Gastrocnemius medialis (tissue), 4 donors: ENCODE data around the gene ARID5B. TPM values are rescaled to one million over a fixed set of nuclear protein-coding genes. Genes with fewer than 3 reads are reported as not detected.

Source experiments
- ATAC-seq, 2 donors: fragments of 150-250 bp; one replicate each; pipeline ENCODE4 v1.9.1; 2016
- DNase-seq, 2 donors: peaks; one replicate each; pipeline ENCODE4 v3.0.0-alpha.2; 2019
- H3K27ac ChIP-seq, 4 donors: fragments of 200-600 bp; sonication (generic); 1 replicate in 1 of 4; 2 replicates in 3 of 4; pipeline ENCODE4 v1.5.1; 2016 to 2018; ENCODE audit warnings: mild to moderate bottlenecking in 2 of 4, moderate library complexity in 1 of 4
- H3K27me3 ChIP-seq, 3 donors: fragments of 200-600 bp; sonication (generic) in 2 of 3; 1 replicate in 1 of 3; 2 replicates in 2 of 3; pipeline versions ENCODE4 v1.5.1 to v1.6.0; 2016 to 2019; ENCODE audit warnings: mild to moderate bottlenecking in 1 of 3, moderate library complexity in 1 of 3
- H3K36me3 ChIP-seq, 2 donors: fragments of 200-600 bp; sonication (generic) in 1 of 2; one replicate each; pipeline ENCODE4 v1.5.1; 2017 to 2018
- H3K4me1 ChIP-seq, 2 donors: fragments of 200-600 bp; sonication (generic) in 1 of 2; one replicate each; pipeline ENCODE4 v1.5.1; 2016 to 2017; ENCODE audit warnings: mild to moderate bottlenecking in 2 of 2
- H3K4me3 ChIP-seq, 4 donors: fragments of 200-600 bp; sonication (generic) in 3 of 4; 1 replicate in 1 of 4; 2 replicates in 3 of 4; pipeline ENCODE4 v1.5.1; 2016 to 2019; ENCODE audit warnings: mild to moderate bottlenecking in 2 of 4
- H3K9me3 ChIP-seq, 3 donors: fragments of 200-600 bp; sonication (generic) in 2 of 3; 1 replicate in 1 of 3; 2 replicates in 2 of 3; pipeline ENCODE4 v1.5.1; 2016 to 2019
- POLR2A ChIP-seq, 2 donors: fragments of 450-650 bp; IDR thresholded peaks; one replicate each; pipeline ENCODE4 v1.6.1; 2017; ENCODE audit warnings: antibody characterized with exemption in 2 of 2, mild to moderate bottlenecking in 2 of 2, moderate library complexity in 2 of 2
- in situ Hi-C, 4 donors: fragments of 200-750 bp; cut with MboI; loops; one replicate each; pipeline versions ENCODE4 v1.15.0 to v1.8.0; 2017; ENCODE audit warnings: low sequenced_read_pairs in 4 of 4
- intact Hi-C: fragments of 100-400 bp; cut with DNase I; formaldehyde crosslinking; loops from one replicate; pipeline ENCODE4 v1.15.1; 2023; ENCODE audit warnings: low total_unique reads
- total RNA-seq, 4 donors: library from RNA; depleted of rRNA; stranded (reverse); fragments of >200 nt; gene quantifications; one replicate each; pipeline versions ENCODE4 v1.1.0 to v1.2.3, GENCODE V29; 2016
- TF ChIP-seq, protein P1 (sequence below), 5 experiments: fragments of 450-650 bp in 3 of 5; fragments of 200-600 bp in 2 of 5; sonication (generic) in 2 of 5; IDR thresholded peaks in 4 of 5; conservative IDR thresholded peaks in 1 of 5; 1 replicate in 4 of 5; 2 replicates in 1 of 5; pipeline ENCODE4 v1.5.1; 2016 to 2019; ENCODE audit warnings: antibody characterized with exemption in 5 of 5, mild to moderate bottlenecking in 3 of 5, moderate library complexity in 3 of 5

ARID5B gene
- total RNA-seq, 4 donors from 2014 or later, result 156 to 512 (median 263) TPM

DNA sequence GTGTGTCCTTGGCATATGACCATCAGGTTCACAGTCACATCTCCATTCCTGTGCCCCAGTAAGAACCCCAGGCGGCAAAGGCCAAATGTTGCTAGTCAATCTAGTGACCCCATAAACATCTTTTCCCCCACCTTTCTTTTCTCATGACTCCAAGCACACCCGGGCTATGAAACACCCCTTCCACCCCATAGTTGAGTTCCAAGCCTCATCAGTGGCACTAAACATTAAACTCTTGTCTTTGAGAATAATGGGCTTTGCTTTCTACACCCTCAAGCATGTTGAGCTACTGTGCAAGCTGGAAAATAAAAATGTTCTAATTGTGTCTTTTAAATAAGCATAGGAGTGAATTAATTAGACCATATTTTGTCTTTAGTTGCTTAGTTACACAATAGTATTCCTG, 9.4 kb downstream of the ARID5B start:
- no peak for TF ChIP-seq POLR2A (IDR thresholded peaks at IDR 0.05)
- TF ChIP-seq, protein P1, sequence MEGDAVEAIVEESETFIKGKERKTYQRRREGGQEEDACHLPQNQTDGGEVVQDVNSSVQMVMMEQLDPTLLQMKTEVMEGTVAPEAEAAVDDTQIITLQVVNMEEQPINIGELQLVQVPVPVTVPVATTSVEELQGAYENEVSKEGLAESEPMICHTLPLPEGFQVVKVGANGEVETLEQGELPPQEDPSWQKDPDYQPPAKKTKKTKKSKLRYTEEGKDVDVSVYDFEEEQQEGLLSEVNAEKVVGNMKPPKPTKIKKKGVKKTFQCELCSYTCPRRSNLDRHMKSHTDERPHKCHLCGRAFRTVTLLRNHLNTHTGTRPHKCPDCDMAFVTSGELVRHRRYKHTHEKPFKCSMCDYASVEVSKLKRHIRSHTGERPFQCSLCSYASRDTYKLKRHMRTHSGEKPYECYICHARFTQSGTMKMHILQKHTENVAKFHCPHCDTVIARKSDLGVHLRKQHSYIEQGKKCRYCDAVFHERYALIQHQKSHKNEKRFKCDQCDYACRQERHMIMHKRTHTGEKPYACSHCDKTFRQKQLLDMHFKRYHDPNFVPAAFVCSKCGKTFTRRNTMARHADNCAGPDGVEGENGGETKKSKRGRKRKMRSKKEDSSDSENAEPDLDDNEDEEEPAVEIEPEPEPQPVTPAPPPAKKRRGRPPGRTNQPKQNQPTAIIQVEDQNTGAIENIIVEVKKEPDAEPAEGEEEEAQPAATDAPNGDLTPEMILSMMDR (IDR thresholded peaks at IDR 0.05 in 4 of 5, conservative IDR thresholded peaks at IDR 0.05 in 1 of 5), result no peak
- Histone ChIP-seq H3K36me3 (no peaks in the 10 kb centered on the region), H3K27ac (no peak overlapping the region), H3K9me3 (no peaks in the 10 kb centered on the region), H3K4me3 (no peak overlapping the region), H3K27me3 (no peaks in the 10 kb centered on the region), H3K4me1 (no peaks in the 10 kb centered on the region)
- in situ Hi-C loops (no loop called here), intact Hi-C loops (no loop called here)
- no peak for DNase-seq
- no peak for ATAC-seq

DNA sequence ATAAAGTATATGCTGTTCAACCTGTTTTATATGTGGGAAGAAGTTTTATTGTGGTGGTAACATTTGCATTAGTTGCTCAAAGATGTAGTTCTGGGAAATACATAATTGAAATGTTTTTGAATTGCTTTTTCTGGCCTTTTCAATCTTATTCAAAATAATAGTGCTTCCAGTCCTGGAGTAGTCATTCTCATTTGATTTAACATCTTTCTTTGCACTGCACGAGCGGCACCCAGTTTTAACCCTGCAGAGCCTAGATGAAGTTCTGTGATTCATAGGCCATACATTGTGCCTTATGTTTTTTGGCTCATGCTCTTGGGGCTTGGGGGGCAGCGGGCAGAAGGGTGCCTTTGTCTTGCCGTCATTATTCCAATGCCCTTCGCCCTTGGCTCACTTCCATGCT, 9.9 kb downstream of the ARID5B start:
- ATAC-seq (no peak), DNase-seq (no peak)
- Histone ChIP-seq H3K9me3 (no peaks in the 10 kb centered on the region), H3K4me1 (no peaks in the 10 kb centered on the region), H3K27ac (no peak overlapping the region), H3K36me3 (no peaks in the 10 kb centered on the region), H3K27me3 (no peaks in the 10 kb centered on the region), H3K4me3 (no peak overlapping the region)
- TF ChIP-seq, protein P1 (IDR thresholded peaks at IDR 0.05 in 4 of 5, conservative IDR thresholded peaks at IDR 0.05 in 1 of 5), result no peak
- TF ChIP-seq POLR2A (IDR thresholded peaks at IDR 0.05), result no peak
- in situ Hi-C loops (no loop called here), intact Hi-C loops (no loop called here)

DNA sequence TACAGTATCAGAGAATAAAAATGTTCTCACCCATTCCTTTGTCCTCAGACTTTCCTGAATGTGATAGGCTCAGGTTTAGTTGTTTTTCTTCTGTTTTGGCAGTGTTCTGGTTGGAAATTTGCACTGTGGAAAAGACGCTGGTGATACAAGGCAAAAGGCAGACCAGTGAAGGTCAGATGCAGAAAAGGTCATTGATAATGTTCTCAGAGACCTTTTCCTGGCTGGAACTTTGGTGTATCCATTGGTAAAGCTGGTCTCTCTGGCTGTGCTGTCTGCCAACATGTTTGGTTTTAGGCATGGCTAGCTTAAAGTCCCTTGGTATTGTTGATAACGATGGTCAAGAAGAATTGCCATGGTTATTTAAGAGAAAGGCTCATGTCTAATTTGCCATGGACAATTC, 11.5 kb downstream of the ARID5B start:
- ATAC-seq, result no peak
- Histone ChIP-seq H3K27me3 (no peaks in the 10 kb centered on the region), H3K9me3 (no peaks in the 10 kb centered on the region), H3K36me3 (no peaks in the 10 kb centered on the region), H3K4me1 (no peaks in the 10 kb centered on the region), H3K4me3 (no peak overlapping the region), H3K27ac (no peak overlapping the region)
- no peak for DNase-seq
- intact Hi-C loops, result no loop called here
- in situ Hi-C loops, result no loop called here
- TF ChIP-seq POLR2A (IDR thresholded peaks at IDR 0.05), result no peak
- TF ChIP-seq, protein P1 (IDR thresholded peaks at IDR 0.05 in 4 of 5, conservative IDR thresholded peaks at IDR 0.05 in 1 of 5), result no peak

DNA sequence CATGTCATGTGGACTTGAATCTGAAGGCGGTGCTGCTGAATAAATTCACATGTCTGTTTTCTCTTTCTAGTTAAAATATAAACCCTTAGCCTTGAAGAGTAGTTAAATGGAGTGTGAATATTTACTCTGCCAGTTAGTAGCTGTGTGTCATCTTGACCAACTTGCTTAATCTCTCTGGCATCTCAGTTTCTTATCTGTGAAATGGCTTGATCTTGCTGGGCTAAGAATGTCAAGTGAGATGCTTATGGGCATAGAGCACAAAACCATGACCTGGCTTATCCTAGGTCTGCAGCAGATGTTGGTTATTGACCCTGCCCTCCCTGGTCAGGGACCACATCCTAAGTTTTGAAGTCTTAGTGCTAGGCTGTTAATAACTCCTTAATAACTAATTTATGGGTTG, 16.6 kb downstream of the ARID5B start:
- ATAC-seq (no peak), DNase-seq (no peak)
- in situ Hi-C loops, result no loop called here
- H3K27me3 ChIP-seq, result no peaks in the 10 kb centered on the region
- intact Hi-C loops, result no loop called here
- H3K4me3 ChIP-seq, result no peak overlapping the region
- no peaks in the 10 kb centered on the region for H3K9me3 ChIP-seq
- H3K36me3 ChIP-seq, result no peaks in the 10 kb centered on the region
- no peak for TF ChIP-seq POLR2A (IDR thresholded peaks at IDR 0.05)
- TF ChIP-seq, protein P1 (IDR thresholded peaks at IDR 0.05 in 4 of 5, conservative IDR thresholded peaks at IDR 0.05 in 1 of 5), result no peak
- no peak overlapping the region for H3K27ac ChIP-seq
- H3K4me1 ChIP-seq, result no peaks in the 10 kb centered on the region

DNA sequence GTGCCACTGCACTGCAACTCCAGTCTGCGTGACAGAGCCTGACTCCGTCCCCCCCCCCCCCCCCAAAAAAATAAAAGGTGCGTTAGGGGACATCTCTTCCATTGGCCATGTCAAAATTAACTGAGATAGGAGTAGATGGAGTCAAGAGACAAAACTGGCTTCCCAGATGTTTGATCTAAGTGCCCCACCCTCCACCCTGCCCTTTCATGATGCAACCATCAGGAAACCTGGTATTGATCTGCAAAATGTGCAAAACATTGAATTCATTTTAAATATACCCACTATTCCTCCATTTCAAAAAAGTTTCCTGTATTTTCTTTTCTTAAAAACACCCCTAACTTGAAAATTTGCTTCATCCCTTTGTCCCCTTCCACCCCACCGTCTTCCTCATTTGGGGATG, 17.5 kb downstream of the ARID5B start:
- Histone ChIP-seq H3K27me3 (no peaks in the 10 kb centered on the region), H3K36me3 (no peaks in the 10 kb centered on the region), H3K27ac (no peak overlapping the region), H3K4me3 (no peak overlapping the region), H3K9me3 (no peaks in the 10 kb centered on the region), H3K4me1 (no peaks in the 10 kb centered on the region)
- in situ Hi-C loops (no loop called here), intact Hi-C loops (no loop called here)
- ATAC-seq (no peak), DNase-seq (no peak)
- TF ChIP-seq, protein P1 (IDR thresholded peaks at IDR 0.05 in 4 of 5, conservative IDR thresholded peaks at IDR 0.05 in 1 of 5), result no peak
- no peak for TF ChIP-seq POLR2A (IDR thresholded peaks at IDR 0.05)
